Mesendoderm (in vitro differentiated cells): ENCODE results near the gene NXNL2.

Source experiments
- DNase-seq: peaks from one replicate; pipeline ENCODE4 v3.0.0; 2013
- H2AK5ac ChIP-seq: 2 replicates; pipeline ENCODE4 v1.6.1; 2013; ENCODE audit warnings: low read length, inconsistent platforms
- H2BK120ac ChIP-seq: 2 replicates; pipeline ENCODE4 v1.6.1; 2013; ENCODE audit warnings: low read depth, mild to moderate bottlenecking, low read length, moderate library complexity, mixed read lengths
- H2BK15ac ChIP-seq: replicated peaks from 2 replicates; pipeline ENCODE4 v1.6.1; 2013; ENCODE audit warnings: low read depth, mild to moderate bottlenecking, moderate library complexity
- H2BK5ac ChIP-seq: 2 replicates; pipeline ENCODE4 v1.6.1; 2013; ENCODE audit warnings: low read length, inconsistent platforms
- H3K18ac ChIP-seq: 2 replicates; pipeline ENCODE4 v1.6.1; 2013; ENCODE audit warnings: mild to moderate bottlenecking, low read length, mixed read lengths
- H3K23ac ChIP-seq: one replicate; pipeline ENCODE4 v1.6.1; 2013; ENCODE audit warnings: low read length
- H3K27ac ChIP-seq: 2 replicates; pipeline ENCODE4 v1.5.1; 2013; ENCODE audit warnings: low read depth, mild to moderate bottlenecking, inconsistent platforms, low read length, moderate library complexity
- H3K27me3 ChIP-seq: 2 replicates; pipeline ENCODE4 v1.6.1; 2013; ENCODE audit warnings: low read length, control low read depth, mild to moderate bottlenecking, inconsistent platforms; ENCODE audit not compliant: insufficient read depth, poor library complexity
- H3K36me3 ChIP-seq: 2 replicates; pipeline ENCODE4 v1.6.1; 2013; ENCODE audit warnings: low read length, inconsistent platforms; ENCODE audit not compliant: control insufficient read depth, insufficient read depth
- H3K4ac ChIP-seq: one replicate; pipeline ENCODE4 v1.6.1; 2013; ENCODE audit warnings: low read depth, mild to moderate bottlenecking, low read length, moderate library complexity
- H3K4me1 ChIP-seq: 2 replicates; pipeline ENCODE4 v1.6.1; 2013; ENCODE audit warnings: low read depth, low read length, inconsistent platforms; ENCODE audit not compliant: control insufficient read depth
- H3K4me2 ChIP-seq: 2 replicates; pipeline ENCODE4 v1.6.1; 2013; ENCODE audit warnings: low read length
- H3K4me3 ChIP-seq: 2 replicates; pipeline ENCODE4 v1.5.1; 2013; ENCODE audit warnings: mild to moderate bottlenecking, low read length
- H3K56ac ChIP-seq: one replicate; pipeline ENCODE4 v1.6.1; 2013; ENCODE audit warnings: low read length
- H3K79me1 ChIP-seq: 2 replicates; pipeline ENCODE4 v1.6.1; 2013; ENCODE audit warnings: low read length, inconsistent platforms
- H3K79me2 ChIP-seq: 2 replicates; pipeline ENCODE4 v1.6.1; 2013; ENCODE audit warnings: mild to moderate bottlenecking, low read length; ENCODE audit not compliant: control insufficient read depth, insufficient read depth
- H3K9ac ChIP-seq: 2 replicates; pipeline ENCODE4 v1.6.1; 2013; ENCODE audit warnings: low read length, inconsistent platforms
- H4K5ac ChIP-seq: one replicate; pipeline ENCODE4 v1.6.1; 2013; ENCODE audit warnings: low read length
- H4K8ac ChIP-seq: one replicate; pipeline ENCODE4 v1.6.1; 2013; ENCODE audit warnings: low read depth, mild to moderate bottlenecking, control low read depth, low read length, moderate library complexity
- WGBS: extraction: QIAGEN DNeasy Blood & Tissue Kit; methylation state at CpG from one replicate; pipeline ENCODE4 v1.1.7; 2013; ENCODE audit warnings: low lambda C conversion rate, missing lambda C conversion rate; ENCODE audit not compliant: insufficient coverage; ENCODE audit errors: extremely low coverage; 5-methylcytosine and 5-hydroxymethylcytosine counted together

Gene NXNL2

DNA sequence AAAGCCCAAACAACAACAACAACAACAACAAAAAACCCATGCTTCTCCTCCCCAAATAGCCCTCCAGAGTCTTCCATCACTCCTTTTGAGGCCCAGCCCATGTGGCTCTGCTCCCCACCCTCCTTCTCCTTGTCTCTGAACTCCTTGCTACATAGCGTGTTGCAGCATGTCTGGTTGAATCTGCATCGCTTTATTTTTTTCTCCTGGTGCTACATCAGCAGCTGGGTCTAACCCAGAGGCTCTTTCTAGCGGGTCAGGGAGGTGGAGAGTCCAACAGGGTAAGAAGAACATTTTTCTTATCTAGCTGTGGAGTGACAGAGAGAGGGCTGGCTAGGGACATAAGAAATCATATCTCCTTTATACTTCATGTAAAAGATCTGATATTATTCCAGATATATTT, 18.4 kb downstream of the NXNL2 start:
- H3K4ac ChIP-seq, result no peak overlapping the region
- no peak overlapping the region for H3K27ac ChIP-seq
- H3K79me1 ChIP-seq, result no peaks in the 10 kb centered on the region
- no peak for DNase-seq
- H4K8ac ChIP-seq, result no peak overlapping the region
- H2AK5ac ChIP-seq, result no peak overlapping the region
- H2BK5ac ChIP-seq, result no peak overlapping the region
- H2BK120ac ChIP-seq, result no peak overlapping the region
- no peaks in the 10 kb centered on the region for H3K36me3 ChIP-seq
- H3K4me3 ChIP-seq, result no peak overlapping the region
- no peak overlapping the region for H3K18ac ChIP-seq
- H3K4me2 ChIP-seq, result no peak overlapping the region
- H3K79me2 ChIP-seq, result no peaks in the 10 kb centered on the region
- no peak overlapping the region for H3K9ac ChIP-seq
- H2BK15ac ChIP-seq, result no peak overlapping the region
- H3K27me3 ChIP-seq, result no peaks in the 10 kb centered on the region
- no peak overlapping the region for H3K23ac ChIP-seq
- no peak overlapping the region for H4K5ac ChIP-seq
- WGBS, result no CpG with 5 or more reads among the region's 3 CpGs
- H3K56ac ChIP-seq, result no peak overlapping the region
- H3K4me1 ChIP-seq, result no peaks in the 10 kb centered on the region

DNA sequence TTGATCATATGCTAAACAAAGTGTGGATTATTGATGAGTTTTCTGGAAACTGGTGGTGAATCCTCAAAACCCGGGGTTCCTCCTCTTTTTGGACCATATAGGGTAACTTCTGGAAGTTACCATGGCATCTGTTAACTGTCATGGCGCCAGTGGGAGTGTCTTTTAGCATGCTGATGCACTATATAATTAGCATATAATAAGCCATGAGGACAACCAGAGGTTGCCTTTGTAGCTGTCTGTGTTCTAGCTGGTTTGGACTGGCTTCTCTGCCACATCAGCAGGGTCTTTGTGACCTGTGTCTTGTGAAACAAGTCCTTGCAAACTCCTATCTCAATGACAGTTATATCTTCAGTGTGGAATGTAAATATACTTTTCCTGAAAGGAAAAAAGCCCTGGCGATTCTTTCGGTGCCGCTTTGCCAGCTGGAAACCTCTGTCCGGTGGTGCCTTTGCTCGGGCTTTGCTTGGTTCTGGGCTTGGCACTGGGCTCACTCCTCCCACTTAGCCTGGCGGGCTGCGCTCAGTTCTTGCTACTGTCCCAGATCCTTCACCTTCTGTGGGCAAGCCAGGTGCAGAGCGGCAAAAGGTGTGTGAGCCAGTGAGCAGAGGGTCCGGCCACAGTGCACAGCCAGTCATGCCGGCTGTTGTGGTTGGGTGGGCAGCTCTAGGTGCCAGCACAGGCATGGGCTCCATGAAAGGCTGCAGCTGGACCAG, 20.4 kb downstream of the NXNL2 start:
- Histone ChIP-seq H3K27me3 (no peaks in the 10 kb centered on the region), H2BK15ac (no peak overlapping the region), H2AK5ac (no peak overlapping the region), H3K18ac (no peak overlapping the region), H3K36me3 (no peaks in the 10 kb centered on the region), H3K79me1 (no peaks in the 10 kb centered on the region), H3K4ac (no peak overlapping the region), H2BK5ac (no peak overlapping the region), H3K4me2 (no peak overlapping the region), H3K9ac (no peak overlapping the region), H3K27ac (no peak overlapping the region), H4K8ac (no peak overlapping the region), H4K5ac (no peak overlapping the region), H2BK120ac (no peak overlapping the region), H3K79me2 (no peaks in the 10 kb centered on the region), H3K4me3 (no peak overlapping the region), H3K56ac (no peak overlapping the region), H3K4me1 (no peaks in the 10 kb centered on the region), H3K23ac (no peak overlapping the region)
- no peak for DNase-seq
- WGBS, result no CpG with 5 or more reads among the region's 12 CpGs

DNA sequence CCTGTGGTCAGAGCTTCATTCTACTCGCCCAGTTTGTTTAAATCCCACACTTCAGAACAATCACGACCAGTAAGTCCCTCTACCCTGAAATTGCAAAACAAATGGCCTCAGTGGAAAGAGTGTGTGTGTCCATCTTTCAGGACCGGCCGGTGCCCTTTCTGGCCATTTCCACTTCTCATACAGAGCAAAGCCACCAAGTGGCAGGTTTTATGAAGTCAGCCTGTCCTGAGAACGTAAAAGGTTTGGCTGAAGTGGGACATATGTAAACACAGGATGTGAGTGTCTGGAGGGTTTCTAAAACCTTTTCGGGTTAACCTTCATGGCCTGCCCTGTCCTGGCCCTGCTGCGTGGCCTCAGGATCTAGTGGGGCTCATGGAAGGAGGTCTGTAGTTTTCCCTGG, 24.7 kb downstream of the NXNL2 start:
- H3K4me2 ChIP-seq, result no peak overlapping the region
- no peaks in the 10 kb centered on the region for H3K4me1 ChIP-seq
- no peak overlapping the region for H3K56ac ChIP-seq
- no peak overlapping the region for H4K8ac ChIP-seq
- no peak overlapping the region for H2AK5ac ChIP-seq
- no peak overlapping the region for H4K5ac ChIP-seq
- H3K18ac ChIP-seq, result no peak overlapping the region
- no peaks in the 10 kb centered on the region for H3K27me3 ChIP-seq
- no peak overlapping the region for H3K23ac ChIP-seq
- no peaks in the 10 kb centered on the region for H3K79me1 ChIP-seq
- WGBS, result no CpG with 5 or more reads among the region's 7 CpGs
- H3K4ac ChIP-seq, result no peak overlapping the region
- no peaks in the 10 kb centered on the region for H3K79me2 ChIP-seq
- no peak overlapping the region for H2BK120ac ChIP-seq
- no peak overlapping the region for H2BK15ac ChIP-seq
- H3K36me3 ChIP-seq, result no peaks in the 10 kb centered on the region
- H3K4me3 ChIP-seq, result no peak overlapping the region
- no peak overlapping the region for H3K27ac ChIP-seq
- DNase-seq, result no peak
- no peak overlapping the region for H3K9ac ChIP-seq
- no peak overlapping the region for H2BK5ac ChIP-seq

GRCh38 chr9:88567870-88568269, 32.9 kb downstream of the NXNL2 start:
- Histone ChIP-seq H2AK5ac (no peak overlapping the region), H3K27me3 (no peaks in the 10 kb centered on the region), H3K79me1 (no peaks in the 10 kb centered on the region), H2BK120ac (no peak overlapping the region), H3K4me3 (no peak overlapping the region), H3K79me2 (no peaks in the 10 kb centered on the region), H3K4me2 (no peak overlapping the region), H4K8ac (no peak overlapping the region), H3K4ac (no peak overlapping the region), H3K18ac (no peak overlapping the region), H3K4me1 (no peaks in the 10 kb centered on the region), H4K5ac (no peak overlapping the region), H3K36me3 (no peaks in the 10 kb centered on the region), H2BK15ac (no peak overlapping the region), H3K23ac (no peak overlapping the region), H3K56ac (no peak overlapping the region), H3K27ac (no peak overlapping the region), H2BK5ac (no peak overlapping the region), H3K9ac (no peak overlapping the region)
- no peak for DNase-seq
- no CpG with 5 or more reads among the region's 3 CpGs for WGBS

GRCh38 chr9:88571419-88571818, 36.4 kb downstream of the NXNL2 start:
- no peaks in the 10 kb centered on the region for H3K79me1 ChIP-seq
- no peak overlapping the region for H3K18ac ChIP-seq
- H3K4me3 ChIP-seq, result no peak overlapping the region
- no peak overlapping the region for H3K23ac ChIP-seq
- no peak overlapping the region for H3K9ac ChIP-seq
- no peaks in the 10 kb centered on the region for H3K36me3 ChIP-seq
- no CpG with 5 or more reads among the region's 5 CpGs for WGBS
- H2AK5ac ChIP-seq, result no peak overlapping the region
- no peak overlapping the region for H2BK120ac ChIP-seq
- no peak overlapping the region for H3K56ac ChIP-seq
- H2BK15ac ChIP-seq, result no peak overlapping the region
- no peak overlapping the region for H3K27ac ChIP-seq
- no peak for DNase-seq
- H4K5ac ChIP-seq, result no peak overlapping the region
- H3K27me3 ChIP-seq, result no peaks in the 10 kb centered on the region
- H3K4ac ChIP-seq, result no peak overlapping the region
- H3K79me2 ChIP-seq, result no peaks in the 10 kb centered on the region
- no peak overlapping the region for H4K8ac ChIP-seq
- no peak overlapping the region for H3K4me2 ChIP-seq
- no peak overlapping the region for H2BK5ac ChIP-seq
- no peaks in the 10 kb centered on the region for H3K4me1 ChIP-seq

- Histone ChIP-seq H2BK5ac (no peak overlapping the region), H4K5ac (no peak overlapping the region), H2BK15ac (no peak overlapping the region), H4K8ac (no peak overlapping the region), H3K4ac (no peak overlapping the region), H3K79me1 (no peaks in the 10 kb centered on the region), H3K9ac (no peak overlapping the region), H3K36me3 (no peaks in the 10 kb centered on the region), H2BK120ac (no peak overlapping the region), H3K27me3 (no peaks in the 10 kb centered on the region), H3K27ac (no peak overlapping the region), H2AK5ac (no peak overlapping the region), H3K23ac (no peak overlapping the region), H3K18ac (no peak overlapping the region), H3K4me3 (no peak overlapping the region), H3K4me1 (no peaks in the 10 kb centered on the region), H3K79me2 (no peaks in the 10 kb centered on the region), H3K4me2 (no peak overlapping the region), H3K56ac (no peak overlapping the region)
- no peak for DNase-seq
- no CpG with 5 or more reads among the region's 7 CpGs for WGBS
These were observed 37.7 kb downstream of the NXNL2 start for GRCh38 chr9:88572684-88573083.
